Large intestine (tissue), 12 donors: ENCODE results near the gene CRYBB2. TPM values are rescaled to one million over a fixed set of nuclear protein-coding genes. Genes with fewer than 3 reads are reported as not detected.
A peak's percentile ranks its signal among the peaks of the same experiment; 100 is the strongest.
"Not testable (repeated sequence)": the region's sequence is repeated elsewhere in the genome, so short reads cannot be mapped to it uniquely, and the experiment has no call there.

Experiments
- DNase-seq, 2 donors: peaks; one replicate each; pipeline versions ENCODE4 v3.0.0 to v3.0.0-alpha.2; 2013
- H3K27ac ChIP-seq: one replicate; pipeline ENCODE4 v1.5.1; 2013; ENCODE audit warnings: low read length
- H3K27me3 ChIP-seq: 2 replicates; pipeline ENCODE4 v1.6.1; 2013; ENCODE audit warnings: low read length; ENCODE audit not compliant: control insufficient read depth, insufficient read depth
- H3K36me3 ChIP-seq: 2 replicates; pipeline ENCODE4 v1.6.1; 2013; ENCODE audit warnings: low read length; ENCODE audit not compliant: control insufficient read depth, insufficient read depth
- H3K4me1 ChIP-seq: one replicate; pipeline ENCODE4 v1.6.1; 2013; ENCODE audit warnings: low read length; ENCODE audit not compliant: control insufficient read depth, insufficient read depth
- H3K4me3 ChIP-seq: one replicate; pipeline ENCODE4 v1.5.1; 2013; ENCODE audit warnings: low read length
- H3K9me3 ChIP-seq: one replicate; pipeline ENCODE4 v1.6.1; 2013; ENCODE audit warnings: mild to moderate bottlenecking, low read depth, low read length, moderate library complexity; ENCODE audit not compliant: control insufficient read depth
- WGBS: methylation state at CpG from one replicate; pipeline ENCODE4 v1.1.5; 2013; ENCODE audit warnings: low lambda C conversion rate; ENCODE audit not compliant: insufficient coverage; 5-methylcytosine and 5-hydroxymethylcytosine counted together
- long read RNA-seq, 11 donors: transcript quantifications; one replicate each; lab custom pipeline, GENCODE V29; 2026
- polyA plus RNA-seq: library from polyadenylated mRNA; unstranded; fragments of 120-200 nt; gene quantifications from one replicate; pipeline ENCODE4 v1.2.1, GENCODE V29; 2013

CRYBB2 gene, protein sequence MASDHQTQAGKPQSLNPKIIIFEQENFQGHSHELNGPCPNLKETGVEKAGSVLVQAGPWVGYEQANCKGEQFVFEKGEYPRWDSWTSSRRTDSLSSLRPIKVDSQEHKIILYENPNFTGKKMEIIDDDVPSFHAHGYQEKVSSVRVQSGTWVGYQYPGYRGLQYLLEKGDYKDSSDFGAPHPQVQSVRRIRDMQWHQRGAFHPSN
- 0.12 TPM for polyA plus RNA-seq
- long read RNA-seq, donor 1: 0 reads
- long read RNA-seq, donor 2: 0 reads
- long read RNA-seq, donor 3, partial matches to known transcripts: 0 of 1 reads
- long read RNA-seq, donor 3, other reads (novel, unspliced or antisense): 0 of 1 reads
- long read RNA-seq, donor 4: 0 reads
- long read RNA-seq, donor 5: 0 reads
- long read RNA-seq, donor 6: 0 reads
- long read RNA-seq, donor 7: 0 reads
- long read RNA-seq, donor 8: 0 reads
- long read RNA-seq, donor 9: 0 reads
- long read RNA-seq, donor 10: 0 reads
- long read RNA-seq, donor 11: 0 reads

DNA sequence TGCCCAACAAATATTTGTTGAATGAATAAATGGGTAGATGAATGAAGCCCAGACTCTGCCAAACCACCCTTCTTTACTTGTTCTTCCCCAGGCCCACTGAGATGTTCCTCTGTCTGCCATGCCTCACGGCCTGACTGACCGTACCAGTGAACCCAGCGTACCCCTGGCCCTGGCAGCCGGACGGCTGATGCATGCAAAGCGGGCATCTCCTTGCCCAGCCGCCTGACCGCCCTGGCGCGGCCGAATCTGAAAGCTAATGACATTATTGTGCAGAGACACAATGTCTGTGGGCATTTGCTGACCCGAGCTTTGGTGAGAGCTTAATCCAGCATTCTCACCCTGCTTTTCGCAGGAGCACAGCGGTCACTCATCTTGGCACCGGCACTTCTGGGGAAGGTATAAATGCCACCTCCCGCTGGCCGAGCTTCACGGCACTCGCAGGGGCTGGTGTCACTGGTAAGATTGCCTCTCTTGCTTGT lies at the start of gene CRYBB2:
Gene CRYBB2 (plus strand): TSS at position 429 of the 479 bp plus-strand sequence. CDS start 1,791 bp downstream, outside the sequence.
- no peaks in the 10 kb centered on the region for H3K9me3 ChIP-seq
- no peak within 1 kb of the TSS for H3K27ac ChIP-seq
- H3K36me3 ChIP-seq: no peaks in the 10 kb centered on the region
- no peaks in the 10 kb centered on the region for H3K27me3 ChIP-seq
- no peaks in the 10 kb centered on the region for H3K4me1 ChIP-seq
- no peak within 1 kb of the TSS for H3K4me3 ChIP-seq
- no CpG with 5 or more reads among the region's 19 CpGs for WGBS
- no peak for DNase-seq

DNA sequence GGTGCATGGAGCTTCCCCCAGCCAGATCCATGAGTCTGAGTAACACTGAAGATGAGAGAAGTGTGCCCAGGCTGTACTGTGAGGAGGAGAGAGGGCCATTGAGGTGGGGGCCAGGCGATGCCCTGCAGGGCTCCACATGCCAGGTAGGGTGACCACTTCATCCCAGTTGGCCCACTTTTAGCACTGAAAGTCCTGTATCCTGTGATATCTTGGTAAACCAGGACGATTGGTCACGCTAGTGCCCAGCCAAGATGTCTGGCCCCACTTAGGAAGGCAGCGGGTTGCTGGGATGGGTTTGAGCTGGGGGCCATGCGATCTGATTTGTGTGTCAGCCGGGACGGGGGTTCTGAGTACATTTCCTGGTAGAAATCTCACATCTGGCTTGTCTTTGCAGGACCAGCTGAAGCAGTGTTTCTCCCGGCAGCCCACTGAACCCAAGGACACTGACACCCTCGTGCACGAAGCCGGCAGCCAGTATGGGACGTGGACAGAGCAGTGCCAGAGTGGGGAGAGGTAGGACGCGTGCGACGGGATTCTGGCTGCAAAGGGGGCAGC lies 48.9 kb upstream of the CRYBB2 start:
- H3K27ac ChIP-seq: no peak overlapping the region
- H3K4me1 ChIP-seq: no peaks in the 10 kb centered on the region
- H3K27me3 ChIP-seq: no peaks in the 10 kb centered on the region
- no peaks in the 10 kb centered on the region for H3K9me3 ChIP-seq
- DNase-seq: no peak
- no CpG with 5 or more reads among the region's 16 CpGs for WGBS
- H3K36me3 ChIP-seq: peaks cover 28% of the 10 kb centered on the region
- H3K4me3 ChIP-seq: no peak overlapping the region

GRCh38 chr22:25172153-25172552 lies 47.3 kb upstream of the CRYBB2 start:
- Histone ChIP-seq H3K36me3 (peaks cover 43% of the 10 kb centered on the region), H3K27ac (no peak overlapping the region), H3K4me1 (no peaks in the 10 kb centered on the region), H3K9me3 (no peaks in the 10 kb centered on the region), H3K4me3 (no peak overlapping the region), H3K27me3 (no peaks in the 10 kb centered on the region)
- WGBS: no CpG with 5 or more reads among the region's 5 CpGs
- peak in 1 of 2 donors; percentile 7 for DNase-seq

- no peaks in the 10 kb centered on the region for H3K27me3 ChIP-seq
- peaks cover 3% of the 10 kb centered on the region for H3K9me3 ChIP-seq
- H3K4me1 ChIP-seq: no peaks in the 10 kb centered on the region
- WGBS: 100% methylated on average over 1 of the region's 13 CpGs
- H3K36me3 ChIP-seq: peaks cover 52% of the 10 kb centered on the region
- H3K27ac ChIP-seq: no peak overlapping the region
- no peak overlapping the region for H3K4me3 ChIP-seq
- no peak for DNase-seq
Measured at GRCh38 chr22:25174156-25174887, 45.1 kb upstream of the CRYBB2 start.

- Histone ChIP-seq H3K9me3 (peaks cover 5% of the 10 kb centered on the region), H3K4me3 (no peak overlapping the region), H3K27me3 (no peaks in the 10 kb centered on the region), H3K36me3 (peaks cover 56% of the 10 kb centered on the region), H3K27ac (no peak overlapping the region), H3K4me1 (no peaks in the 10 kb centered on the region)
- no peak for DNase-seq
- WGBS: no CpG with 5 or more reads among the region's 6 CpGs
Measured at GRCh38 chr22:25174888-25175411, 44.5 kb upstream of the CRYBB2 start.

- no CpG with 5 or more reads among the region's 6 CpGs for WGBS
- Histone ChIP-seq H3K4me3 (no peak overlapping the region), H3K36me3 (peaks cover 60% of the 10 kb centered on the region), H3K9me3 (peaks cover 5% of the 10 kb centered on the region), H3K27ac (no peak overlapping the region), H3K27me3 (no peaks in the 10 kb centered on the region), H3K4me1 (no peaks in the 10 kb centered on the region)
- DNase-seq: no peak
Measured at GRCh38 chr22:25176175-25176574, 43.3 kb upstream of the CRYBB2 start.

DNA sequence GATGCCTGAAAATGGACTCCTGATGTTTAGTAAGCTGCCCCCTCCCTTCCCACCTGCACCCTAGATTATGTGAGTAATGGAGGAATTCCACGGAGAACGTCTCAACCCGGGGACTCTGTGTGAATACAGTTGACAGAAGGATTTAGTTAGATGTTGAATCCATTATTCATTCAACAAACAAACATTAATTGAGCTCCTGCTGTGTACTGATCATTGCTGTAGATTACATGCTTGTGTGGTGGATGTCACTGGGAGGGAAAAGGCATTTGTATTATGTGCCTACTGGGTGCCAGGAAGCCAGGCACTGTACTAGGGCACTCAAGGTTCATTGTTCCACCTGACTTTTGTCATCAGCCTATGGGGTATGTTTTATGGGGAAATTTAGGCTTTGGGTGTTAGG lies 42.6 kb upstream of the CRYBB2 start:
- H3K27me3 ChIP-seq: no peaks in the 10 kb centered on the region
- no CpG with 5 or more reads among the region's 3 CpGs for WGBS
- H3K9me3 ChIP-seq: peaks cover 5% of the 10 kb centered on the region
- H3K4me3 ChIP-seq: no peak overlapping the region
- no peak for DNase-seq
- peaks cover 61% of the 10 kb centered on the region for H3K36me3 ChIP-seq
- no peaks in the 10 kb centered on the region for H3K4me1 ChIP-seq
- no peak overlapping the region for H3K27ac ChIP-seq

- no peak for DNase-seq
- WGBS: no CpG with 5 or more reads among the region's 13 CpGs
- H3K36me3 ChIP-seq: peaks cover 58% of the 10 kb centered on the region
Measured at GRCh38 chr22:25177226-25177625, 42.2 kb upstream of the CRYBB2 start.

DNA sequence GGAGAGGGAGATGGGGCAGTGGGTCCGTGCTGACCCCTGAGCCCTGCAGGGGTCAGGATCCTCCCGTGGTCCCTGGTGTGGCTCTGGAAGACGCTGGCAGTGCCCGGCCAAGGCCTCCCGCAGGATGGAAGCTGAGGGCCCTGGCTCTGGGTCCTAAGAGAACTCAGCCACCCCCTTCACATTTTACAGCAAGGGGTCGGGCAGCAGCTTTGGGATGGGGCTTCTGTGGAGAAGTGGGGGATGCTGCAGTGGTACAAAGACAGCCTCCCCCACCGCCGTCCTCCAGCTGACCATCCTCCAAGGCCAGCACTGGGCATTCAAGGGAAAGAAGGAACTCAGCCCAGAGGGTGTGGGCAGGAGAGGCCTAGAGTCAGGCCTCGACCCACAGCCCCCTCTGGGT lies 41.5 kb upstream of the CRYBB2 start:
- no peak overlapping the region for H3K4me3 ChIP-seq
- WGBS: no CpG with 5 or more reads among the region's 9 CpGs
- H3K4me1 ChIP-seq: no peaks in the 10 kb centered on the region
- H3K9me3 ChIP-seq: peaks cover 5% of the 10 kb centered on the region
- no peaks in the 10 kb centered on the region for H3K27me3 ChIP-seq
- H3K36me3 ChIP-seq: peaks cover 57% of the 10 kb centered on the region
- no peak overlapping the region for H3K27ac ChIP-seq
- DNase-seq: no peak

More at GRCh38 chr22:25177226-25177625, 42.2 kb upstream of the CRYBB2 start:
- Histone ChIP-seq H3K27me3 (no peaks in the 10 kb centered on the region), H3K27ac (no peak overlapping the region), H3K9me3 (peaks cover 5% of the 10 kb centered on the region), H3K4me1 (no peaks in the 10 kb centered on the region), H3K4me3 (no peak overlapping the region)

- no CpG with 5 or more reads among the region's 6 CpGs for WGBS
- not testable (repeated sequence) for H3K4me1 ChIP-seq, H3K27me3 ChIP-seq, DNase-seq, H3K27ac ChIP-seq, H3K4me3 ChIP-seq, H3K9me3 ChIP-seq
- H3K36me3 ChIP-seq: peaks cover 56% of the 10 kb centered on the region
Measured at GRCh38 chr22:25178348-25178747, 41.1 kb upstream of the CRYBB2 start.
